Transverse colon (tissue), 4 donors: Measurements from ENCODE around the gene ST3GAL3. TPM values are rescaled to one million over a fixed set of nuclear protein-coding genes. Genes with fewer than 3 reads are reported as not detected.

Experiments
- DNase-seq: peaks from one replicate; pipeline ENCODE4 v3.0.0-alpha.2; 2019
- H3K27ac ChIP-seq, 4 donors: fragments of 200-600 bp; sonication (generic); 2 replicates each; pipeline ENCODE4 v1.5.1; 2016 to 2018; ENCODE audit warnings: inconsistent platforms in 4 of 4
- H3K27me3 ChIP-seq: fragments of 200-600 bp; sonication (generic); 2 replicates; pipeline ENCODE4 v1.5.1; 2017; ENCODE audit warnings: inconsistent platforms
- H3K36me3 ChIP-seq, 4 donors: fragments of 200-600 bp; sonication (generic); 2 replicates each; pipeline ENCODE4 v1.5.1; 2017 to 2019; ENCODE audit warnings: inconsistent platforms in 4 of 4
- H3K4me1 ChIP-seq, 4 donors: fragments of 200-600 bp; sonication (generic); 2 replicates each; pipeline ENCODE4 v1.5.1; 2017 to 2020; ENCODE audit warnings: inconsistent platforms in 4 of 4
- H3K4me3 ChIP-seq, 4 donors: fragments of 200-600 bp; sonication (generic); 1 replicate in 1 of 4; 2 replicates in 3 of 4; pipeline versions ENCODE4 v1.5.1 to v1.6.1; 2017 to 2019; ENCODE audit warnings: inconsistent platforms in 4 of 4
- H3K9me3 ChIP-seq, 2 donors: fragments of 200-600 bp; sonication (generic); 2 replicates each; pipeline ENCODE4 v1.5.1; 2017 to 2019; ENCODE audit warnings: inconsistent platforms in 2 of 2
- EP300 ChIP-seq: sonication (generic); formaldehyde crosslinking; IDR thresholded peaks from one replicate; pipeline ENCODE4 v1.6.1; 2017; ENCODE audit warnings: antibody characterized with exemption, low read depth
- POLR2A ChIP-seq: fragments of 450-650 bp; IDR thresholded peaks from one replicate; pipeline ENCODE4 v1.6.1; 2016; ENCODE audit warnings: antibody characterized with exemption, mild to moderate bottlenecking, moderate library complexity
- POLR2AphosphoS5 ChIP-seq, 3 donors: sonication (generic); formaldehyde crosslinking; IDR thresholded peaks; one replicate each; pipeline ENCODE4 v1.6.1; 2016; ENCODE audit warnings: antibody characterized with exemption in 3 of 3
- WGBS, 2 donors: methylation state at CpG; one replicate each; pipeline ENCODE4 v1.1.5; 2018; ENCODE audit warnings: low coverage in 1 of 2; 5-methylcytosine and 5-hydroxymethylcytosine counted together
- in situ Hi-C, 4 donors: fragments of 200-750 bp; cut with MboI; loops; one replicate each; pipeline versions ENCODE4 v1.15.0 to v1.15.1; 2017; ENCODE audit warnings: low sequenced_read_pairs in 3 of 4, low pct_ligation_motif_present in 1 of 4, low pct_unique_long_range_greater_than_20kb in 1 of 4
- intact Hi-C: fragments of 100-400 bp; cut with DNase I; formaldehyde crosslinking; loops from one replicate; pipeline ENCODE4 v1.15.1; 2023; ENCODE audit warnings: low total_unique reads
- total RNA-seq, 4 donors: library from RNA; depleted of rRNA; stranded (reverse); fragments of >200 nt; gene quantifications; one replicate each; pipeline ENCODE4 v1.1.0, GENCODE V29; 2016
- TF ChIP-seq, protein P1 (sequence below), 5 experiments: fragments of 200-600 bp in 3 of 5; fragments of 450-650 bp in 2 of 5; sonication (generic) in 3 of 5; IDR thresholded peaks; 1 replicate in 2 of 5; 2 replicates in 3 of 5; pipeline ENCODE4 v1.5.1; 2016 to 2017; ENCODE audit warnings: antibody characterized with exemption in 5 of 5, inconsistent platforms in 3 of 5, mild to moderate bottlenecking in 2 of 5, moderate library complexity in 1 of 5

The ST3GAL3 gene
- total RNA-seq, 4 donors from 2014 or later = 4.8 to 23.9 (median 9.7) TPM

DNA sequence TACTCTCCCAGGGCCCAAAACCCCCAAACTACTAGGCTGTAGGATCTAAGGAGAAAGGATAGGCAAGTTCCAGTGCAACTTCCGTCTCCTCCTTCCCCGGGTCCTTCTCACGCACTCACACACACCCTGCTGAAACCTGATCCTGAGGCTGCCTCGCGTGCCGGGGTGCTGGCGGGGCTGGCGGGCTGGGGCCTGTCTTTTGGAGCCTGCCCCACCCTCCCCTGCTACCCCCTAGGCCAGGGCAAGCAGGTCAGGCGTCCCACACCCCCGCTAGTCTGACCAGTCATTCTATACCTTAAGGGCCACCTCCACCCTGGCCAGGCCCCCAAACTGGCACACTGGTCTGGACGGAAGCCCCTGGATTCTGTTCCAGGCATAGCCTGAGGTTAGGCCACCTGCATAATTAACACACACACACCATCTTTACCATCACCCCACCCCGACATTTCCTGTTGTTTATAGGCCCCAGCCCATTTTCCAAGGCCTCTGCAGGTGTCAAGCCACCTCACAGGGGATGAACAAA, 178.0 kb downstream of the ST3GAL3 start:
- Histone ChIP-seq H3K36me3 (no peaks in the 10 kb centered on the region), H3K9me3 (no peaks in the 10 kb centered on the region), H3K4me3 (no peak overlapping the region), H3K27me3 (no peaks in the 10 kb centered on the region), H3K27ac (peak overlapping the region in 1 of 4 donors; percentile 40), H3K4me1 (peaks cover 0 to 14% (median 7%) of the 10 kb centered on the region in 4 donors)
- intact Hi-C loops = no loop called here
- in situ Hi-C loops = no loop called here
- WGBS, 2 donors = 84% methylated on average over 12 of the region's 12 CpGs; no CpG with 5 or more reads in 1 of the 2 donors
- TF ChIP-seq EP300 (no peak), POLR2A (no peak), POLR2AphosphoS5 (IDR thresholded peaks at IDR 0.05) (no peak)
- TF ChIP-seq, protein P1, sequence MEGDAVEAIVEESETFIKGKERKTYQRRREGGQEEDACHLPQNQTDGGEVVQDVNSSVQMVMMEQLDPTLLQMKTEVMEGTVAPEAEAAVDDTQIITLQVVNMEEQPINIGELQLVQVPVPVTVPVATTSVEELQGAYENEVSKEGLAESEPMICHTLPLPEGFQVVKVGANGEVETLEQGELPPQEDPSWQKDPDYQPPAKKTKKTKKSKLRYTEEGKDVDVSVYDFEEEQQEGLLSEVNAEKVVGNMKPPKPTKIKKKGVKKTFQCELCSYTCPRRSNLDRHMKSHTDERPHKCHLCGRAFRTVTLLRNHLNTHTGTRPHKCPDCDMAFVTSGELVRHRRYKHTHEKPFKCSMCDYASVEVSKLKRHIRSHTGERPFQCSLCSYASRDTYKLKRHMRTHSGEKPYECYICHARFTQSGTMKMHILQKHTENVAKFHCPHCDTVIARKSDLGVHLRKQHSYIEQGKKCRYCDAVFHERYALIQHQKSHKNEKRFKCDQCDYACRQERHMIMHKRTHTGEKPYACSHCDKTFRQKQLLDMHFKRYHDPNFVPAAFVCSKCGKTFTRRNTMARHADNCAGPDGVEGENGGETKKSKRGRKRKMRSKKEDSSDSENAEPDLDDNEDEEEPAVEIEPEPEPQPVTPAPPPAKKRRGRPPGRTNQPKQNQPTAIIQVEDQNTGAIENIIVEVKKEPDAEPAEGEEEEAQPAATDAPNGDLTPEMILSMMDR (IDR thresholded peaks at IDR 0.05) = no peak
- DNase-seq = no peak

DNA sequence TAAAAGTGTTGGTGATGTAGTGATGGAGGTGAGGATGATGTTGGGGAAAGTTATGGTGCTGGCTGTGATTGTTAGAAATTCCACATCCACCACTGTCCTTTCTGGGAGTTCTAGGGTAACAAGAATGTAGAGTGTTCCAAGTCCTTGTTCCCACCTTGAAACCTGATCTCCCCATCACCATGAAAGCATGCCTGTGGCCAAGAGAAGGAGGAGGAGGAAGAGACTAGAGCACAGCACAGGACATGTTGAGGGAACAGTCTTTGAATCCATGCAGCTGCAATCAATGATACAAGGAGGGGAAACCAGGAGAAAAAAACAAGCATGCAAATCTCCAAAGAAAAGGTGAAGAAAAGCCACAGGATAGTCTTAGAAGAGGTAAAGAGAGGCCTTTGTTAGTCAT, 180.4 kb downstream of the ST3GAL3 start:
- intact Hi-C loops (no loop called here), in situ Hi-C loops (no loop called here)
- no peak overlapping the region for H3K27ac ChIP-seq
- DNase-seq = no peak
- no peaks in the 10 kb centered on the region for H3K27me3 ChIP-seq
- no peaks in the 10 kb centered on the region for H3K9me3 ChIP-seq
- H3K36me3 ChIP-seq = no peaks in the 10 kb centered on the region
- H3K4me3 ChIP-seq = no peak overlapping the region
- TF ChIP-seq EP300 = no peak
- TF ChIP-seq, protein P1 (IDR thresholded peaks at IDR 0.05) = no peak
- H3K4me1 ChIP-seq = peaks cover 0 to 7% (median 4%) of the 10 kb centered on the region in 4 donors

DNA sequence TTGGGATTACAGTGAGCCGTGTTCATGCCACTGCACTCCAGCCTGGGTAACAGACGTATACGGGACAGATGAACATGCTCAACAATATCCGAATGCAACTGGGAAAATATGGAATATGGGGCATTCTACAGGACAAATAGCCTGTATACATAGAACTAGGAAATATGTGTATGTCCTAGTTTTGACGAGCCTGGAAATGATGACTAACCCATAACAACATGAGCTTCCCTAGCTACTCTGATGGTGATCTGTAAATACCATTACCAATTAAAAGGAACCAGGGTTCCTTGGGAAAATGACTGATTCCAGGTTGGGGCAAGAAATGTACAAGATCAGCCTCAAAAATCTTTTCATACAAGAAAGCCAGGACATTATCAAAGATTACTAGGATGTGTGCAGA, 183.5 kb downstream of the ST3GAL3 start:
- no peak overlapping the region for H3K4me3 ChIP-seq
- 85 to 96% methylated on average over 5 of the region's 5 CpGs for WGBS, 2 donors
- H3K9me3 ChIP-seq = no peaks in the 10 kb centered on the region
- H3K36me3 ChIP-seq = no peaks in the 10 kb centered on the region
- DNase-seq = no peak
- TF ChIP-seq, protein P1 (IDR thresholded peaks at IDR 0.05) = no peak
- TF ChIP-seq POLR2AphosphoS5 (IDR thresholded peaks at IDR 0.05) = no peak
- TF ChIP-seq EP300 = no peak
- no peaks in the 10 kb centered on the region for H3K27me3 ChIP-seq
- no peaks in the 10 kb centered on the region for H3K4me1 ChIP-seq
- in situ Hi-C loops (no loop called here), intact Hi-C loops (no loop called here)
- no peak overlapping the region for H3K27ac ChIP-seq

DNA sequence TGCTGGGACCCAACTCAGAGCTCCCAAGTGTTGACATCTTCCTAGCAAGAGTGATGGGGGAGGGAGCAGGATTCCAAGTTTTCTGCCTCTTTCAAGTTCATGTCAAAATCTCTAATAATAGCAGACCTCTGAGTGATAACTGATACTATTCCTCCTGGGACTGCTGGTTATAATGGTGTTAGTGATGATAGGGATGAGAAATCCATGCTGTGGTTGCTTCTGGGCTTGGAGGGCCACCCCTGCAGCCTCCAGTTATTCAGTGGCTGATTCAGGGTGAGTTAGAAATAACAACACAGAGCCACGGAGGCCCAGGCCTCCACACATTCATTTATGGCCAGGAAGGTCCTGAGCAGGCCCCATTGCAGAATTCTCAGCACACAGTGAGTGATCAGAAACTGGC, 185.7 kb downstream of the ST3GAL3 start:
- DNase-seq = no peak
- in situ Hi-C loops = no loop called here
- no peak for TF ChIP-seq POLR2A
- Histone ChIP-seq H3K36me3 (no peaks in the 10 kb centered on the region), H3K4me1 (no peaks in the 10 kb centered on the region), H3K9me3 (no peaks in the 10 kb centered on the region), H3K27ac (no peak overlapping the region), H3K4me3 (no peak overlapping the region), H3K27me3 (no peaks in the 10 kb centered on the region)
- 79% methylated on average over 1 of the region's 1 CpG; no CpG with 5 or more reads in 1 of the 2 donors for WGBS, 2 donors
- intact Hi-C loops = no loop called here

DNA sequence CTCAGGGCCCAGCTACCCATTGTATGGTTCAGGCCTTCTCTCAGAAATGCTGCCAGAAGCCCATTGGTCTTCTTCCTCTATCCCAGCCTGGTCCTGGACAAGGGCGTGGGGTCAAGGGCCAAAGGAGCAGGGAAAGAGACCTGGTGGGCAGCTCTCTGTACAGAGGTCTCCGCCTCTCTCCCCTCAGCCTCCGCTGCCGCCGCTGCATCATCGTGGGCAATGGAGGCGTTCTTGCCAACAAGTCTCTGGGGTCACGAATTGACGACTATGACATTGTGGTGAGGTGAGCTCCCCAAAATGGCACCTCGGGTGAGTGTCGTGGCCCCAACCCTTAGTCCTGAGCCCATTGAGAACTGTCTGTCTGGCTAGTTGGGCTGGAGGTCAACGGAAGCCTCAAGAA, 191.6 kb downstream of the ST3GAL3 start:
- Histone ChIP-seq H3K4me3 (no peak overlapping the region), H3K9me3 (no peaks in the 10 kb centered on the region), H3K27ac (no peak overlapping the region), H3K36me3 (no peaks in the 10 kb centered on the region), H3K4me1 (no peaks in the 10 kb centered on the region), H3K27me3 (no peaks in the 10 kb centered on the region)
- WGBS, 2 donors = 97% methylated on average over 12 of the region's 12 CpGs; no CpG with 5 or more reads in 1 of the 2 donors
- intact Hi-C loops (no loop called here), in situ Hi-C loops (no loop called here)
- no peak for TF ChIP-seq EP300
- TF ChIP-seq POLR2AphosphoS5 (IDR thresholded peaks at IDR 0.05) = no peak
- no peak for TF ChIP-seq POLR2A
- TF ChIP-seq, protein P1 (IDR thresholded peaks at IDR 0.05) = no peak
- no peak for DNase-seq
